Ovary (tissue), 3 donors: ENCODE data around the gene TLR6.

Experiments used
- POLR2A ChIP-seq: fragments of 450-650 bp; IDR thresholded peaks from one replicate; pipeline ENCODE4 v1.6.1; 2017; ENCODE audit warnings: antibody characterized with exemption, mild to moderate bottlenecking, moderate library complexity
- TF ChIP-seq, protein P1 (sequence below), 3 donors: fragments of 450-650 bp in 2 of 3; fragments of 200-600 bp in 1 of 3; IDR thresholded peaks; one replicate each; pipeline versions ENCODE4 v1.5.1 to v1.8.0; 2016 to 2022; ENCODE audit warnings: antibody characterized with exemption in 3 of 3, mild to moderate bottlenecking in 1 of 3
- donor health status: DM: no; HTN: no; CAD: no.

DNA sequence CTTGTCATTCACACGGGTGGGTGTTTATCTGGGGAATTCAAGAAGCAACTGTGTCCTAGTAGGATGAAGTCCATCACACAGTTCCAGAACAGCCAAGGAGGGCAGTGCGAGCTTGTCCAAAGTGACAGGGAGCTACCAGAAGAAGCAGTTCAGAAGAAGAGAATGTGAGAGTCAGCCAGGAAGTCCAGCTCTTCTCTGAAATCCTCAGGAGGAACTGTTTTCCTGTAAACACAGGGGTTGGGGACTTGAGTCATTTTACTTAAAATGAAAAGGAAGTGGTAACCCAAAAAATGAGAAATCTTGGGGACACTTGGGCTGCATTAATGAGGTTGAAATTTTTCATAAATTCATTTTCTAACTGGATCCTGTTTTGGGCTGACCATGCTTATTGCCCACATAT, 65.6 kb downstream of the TLR6 start:
- TF ChIP-seq POLR2A = no peak
- TF ChIP-seq, protein P1, sequence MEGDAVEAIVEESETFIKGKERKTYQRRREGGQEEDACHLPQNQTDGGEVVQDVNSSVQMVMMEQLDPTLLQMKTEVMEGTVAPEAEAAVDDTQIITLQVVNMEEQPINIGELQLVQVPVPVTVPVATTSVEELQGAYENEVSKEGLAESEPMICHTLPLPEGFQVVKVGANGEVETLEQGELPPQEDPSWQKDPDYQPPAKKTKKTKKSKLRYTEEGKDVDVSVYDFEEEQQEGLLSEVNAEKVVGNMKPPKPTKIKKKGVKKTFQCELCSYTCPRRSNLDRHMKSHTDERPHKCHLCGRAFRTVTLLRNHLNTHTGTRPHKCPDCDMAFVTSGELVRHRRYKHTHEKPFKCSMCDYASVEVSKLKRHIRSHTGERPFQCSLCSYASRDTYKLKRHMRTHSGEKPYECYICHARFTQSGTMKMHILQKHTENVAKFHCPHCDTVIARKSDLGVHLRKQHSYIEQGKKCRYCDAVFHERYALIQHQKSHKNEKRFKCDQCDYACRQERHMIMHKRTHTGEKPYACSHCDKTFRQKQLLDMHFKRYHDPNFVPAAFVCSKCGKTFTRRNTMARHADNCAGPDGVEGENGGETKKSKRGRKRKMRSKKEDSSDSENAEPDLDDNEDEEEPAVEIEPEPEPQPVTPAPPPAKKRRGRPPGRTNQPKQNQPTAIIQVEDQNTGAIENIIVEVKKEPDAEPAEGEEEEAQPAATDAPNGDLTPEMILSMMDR (IDR thresholded peaks at IDR 0.05) = no peak
